HEK293 (cell line): ENCODE results near the gene LAMB2.

Experiments
- CTCF ChIA-PET: fragments of 350-600 bp; formaldehyde crosslinking; extraction: SDS; loops from one replicate; lab custom pipeline; 2021; ENCODE audit warnings: antibody characterized with exemption; lab: Yijun Ruan, JAX
- POLR2A ChIA-PET: fragments of 300-600 bp; formaldehyde crosslinking; extraction: SDS; loops from one replicate; lab custom pipeline; 2020; ENCODE audit warnings: antibody characterized with exemption, inconsistent platforms; lab: Yijun Ruan, JAX
- H3K27ac ChIP-seq: fragments of 200-500 bp; sonication (Bioruptor generic); 2 replicates; pipeline ENCODE4 v1.5.1; 2014; ENCODE audit warnings: low read depth, low read length, control low read depth, inconsistent platforms; ENCODE audit errors: extremely low read depth
- H3K36me3 ChIP-seq, 2 experiments: fragments of 200-500 bp in 1 of 2; sonication (Bioruptor generic) in 1 of 2; 1 replicate in 1 of 2; 2 replicates in 1 of 2; pipeline ENCODE4 v1.5.1; 2014 to 2017; ENCODE audit warnings: inconsistent platforms in 2 of 2, low read length in 2 of 2; ENCODE audit not compliant: control insufficient read depth in 2 of 2, insufficient read depth in 1 of 2
- H3K4me1 ChIP-seq: fragments of 200-500 bp; sonication (Bioruptor generic); 2 replicates; pipeline ENCODE4 v1.5.1; 2014; ENCODE audit warnings: mild to moderate bottlenecking, low read length, inconsistent platforms; ENCODE audit not compliant: control insufficient read depth, insufficient read depth
- H3K4me3 ChIP-seq: 2 replicates; pipeline ENCODE4 v1.5.1; 2011; ENCODE audit warnings: low read depth, mild to moderate bottlenecking, control low read depth, low read length, moderate library complexity
- H3K9me3 ChIP-seq: fragments of 200-500 bp; sonication (Bioruptor generic); 2 replicates; pipeline ENCODE4 v1.5.1; 2014; ENCODE audit warnings: low read depth, low read length, inconsistent platforms; ENCODE audit not compliant: control insufficient read depth, insufficient read depth
- AEBP2 ChIP-seq: fragments of 450-650 bp; formaldehyde crosslinking; IDR thresholded peaks from 2 replicates; pipeline ENCODE4 v1.5.1; 2016; ENCODE audit warnings: missing biosample characterization, missing genetic modification characterization, borderline replicate concordance
- BCL11B ChIP-seq: fragments of 450-650 bp; formaldehyde crosslinking; IDR thresholded peaks from 2 replicates; pipeline ENCODE4 v1.5.1; 2016; ENCODE audit warnings: low read depth, missing biosample characterization, missing genetic modification characterization
- GLI2 ChIP-seq: fragments of 450-650 bp; formaldehyde crosslinking; IDR thresholded peaks from 2 replicates; pipeline ENCODE4; 2017; ENCODE audit warnings: missing biosample characterization, missing genetic modification characterization, low read depth, borderline replicate concordance
- MYNN ChIP-seq: fragments of 450-650 bp; formaldehyde crosslinking; IDR thresholded peaks from 2 replicates; pipeline ENCODE4 v1.5.1; 2016; ENCODE audit warnings: missing biosample characterization, missing genetic modification characterization, borderline replicate concordance
- OVOL3 ChIP-seq: fragments of 450-650 bp; formaldehyde crosslinking; IDR thresholded peaks from 2 replicates; pipeline ENCODE4 v1.5.1; 2016; ENCODE audit warnings: missing biosample characterization, missing genetic modification characterization
- SCRT2 ChIP-seq: fragments of 450-650 bp; formaldehyde crosslinking; IDR thresholded peaks from 2 replicates; pipeline ENCODE4 v1.5.1; 2016; ENCODE audit warnings: missing biosample characterization, missing genetic modification characterization
- SP2 ChIP-seq: fragments of 450-650 bp; formaldehyde crosslinking; IDR thresholded peaks from 2 replicates; pipeline ENCODE4 v1.5.1; 2016; ENCODE audit warnings: missing biosample characterization, missing genetic modification characterization
- ZBTB1 ChIP-seq: fragments of 450-650 bp; formaldehyde crosslinking; IDR thresholded peaks from 2 replicates; pipeline ENCODE4 v1.5.1; 2016; ENCODE audit warnings: missing biosample characterization, missing genetic modification characterization
- ZBTB10 ChIP-seq: fragments of 450-650 bp; formaldehyde crosslinking; IDR thresholded peaks from 2 replicates; pipeline ENCODE4 v1.5.1; 2016; ENCODE audit warnings: missing biosample characterization, missing genetic modification characterization
- ZBTB7A ChIP-seq: fragments of 450-650 bp; formaldehyde crosslinking; IDR thresholded peaks from 2 replicates; pipeline ENCODE4 v1.5.1; 2016; ENCODE audit warnings: low read depth, missing biosample characterization, missing genetic modification characterization
- ZNF148 ChIP-seq: fragments of 450-650 bp; formaldehyde crosslinking; IDR thresholded peaks from 2 replicates; pipeline ENCODE4 v1.5.0; 2017; ENCODE audit warnings: missing biosample characterization, missing genetic modification characterization, borderline replicate concordance
- ZNF248 ChIP-seq: fragments of 450-650 bp; formaldehyde crosslinking; IDR thresholded peaks from 2 replicates; pipeline ENCODE4 v1.5.1; 2017; ENCODE audit warnings: missing biosample characterization, missing genetic modification characterization
- ZNF302 ChIP-seq: fragments of 450-650 bp; formaldehyde crosslinking; IDR thresholded peaks from 2 replicates; pipeline ENCODE4 v1.5.1; 2016; ENCODE audit warnings: missing biosample characterization, missing genetic modification characterization, low read depth
- ZNF548 ChIP-seq: fragments of 450-650 bp; formaldehyde crosslinking; IDR thresholded peaks from 2 replicates; pipeline ENCODE4 v1.5.1; 2016; ENCODE audit warnings: missing biosample characterization, missing genetic modification characterization
- ZNF654 ChIP-seq: fragments of 450-650 bp; formaldehyde crosslinking; IDR thresholded peaks from 2 replicates; pipeline ENCODE4 v1.5.1; 2016; ENCODE audit warnings: low read depth, missing biosample characterization, missing genetic modification characterization

LAMB2 gene

GRCh38 chr3:49122022-49122421 lies 10.8 kb downstream of the LAMB2 start:
- Histone ChIP-seq H3K36me3 (peaks cover 9 to 76% of the 10 kb centered on the region in 2 experiments; a peak in 2 of 3 replicates), H3K27ac (no peak overlapping the region), H3K4me1 (peaks cover 6% of the 10 kb centered on the region; the same call in 1 of the 2 replicates), H3K9me3 (no peaks in the 10 kb centered on the region)
- CTCF ChIA-PET = no interaction called here
- TF ChIP-seq ZNF248 (tag by site-specific recombination) = no peak
- no peak for TF ChIP-seq ZNF548
- TF ChIP-seq BCL11B (tag by site-specific recombination) = no peak
- TF ChIP-seq ZNF654 (tag by site-specific recombination) = no peak
- TF ChIP-seq OVOL3 (tag by site-specific recombination) = no peak
- no peak for TF ChIP-seq ZBTB10 (tag by site-specific recombination)
- no peak for TF ChIP-seq GLI2 (tag by site-specific recombination)
- no peak for TF ChIP-seq MYNN (tag by site-specific recombination)
- TF ChIP-seq SP2 = no peak
- no peak for TF ChIP-seq ZNF302 (tag by site-specific recombination)
- TF ChIP-seq ZNF148 (tag by site-specific recombination) = no peak
- TF ChIP-seq, all 188 proteins: peak for 0
- POLR2A ChIA-PET = interaction anchor here (1.6 to 1.8 kb wide), 2 partner anchors 10 to 28 kb away, joined by 18 to 31 read pairs; partner anchors contain the start of genes LAMB2 and QRICH1
- no peak overlapping the region for H3K4me3 ChIP-seq

GRCh38 chr3:49121132-49121736 lies 11.6 kb downstream of the LAMB2 start:
- H3K4me3 ChIP-seq = no peak overlapping the region
- CTCF ChIA-PET = interaction anchor here (0.8 to 1.0 kb wide), 2 partner anchors 35 to 49 kb away, joined by 3 to 4 read pairs; no protein-coding TSS in a partner anchor
- peaks cover 13 to 84% of the 10 kb centered on the region in 2 experiments; a peak in 2 of 3 replicates for H3K36me3 ChIP-seq
- POLR2A ChIA-PET = interaction anchor here (0.6 to 2.8 kb wide), 14 partner anchors 9 to 489 kb away, joined by 3 to 31 read pairs (median 4); partner anchors contain the start of genes IMPDH2, LAMB2, QARS1 and QRICH1
- H3K27ac ChIP-seq = peak overlapping the region; percentile 69
- H3K9me3 ChIP-seq = no peaks in the 10 kb centered on the region
- peaks cover 6% of the 10 kb centered on the region; the same call in 1 of the 2 replicates for H3K4me1 ChIP-seq
- TF ChIP-seq ZBTB7A (no peak), SCRT2 (tag by site-specific recombination) (peak; percentile 64), AEBP2 (tag by site-specific recombination) (no peak), ZBTB1 (no peak), GLI2 (tag by site-specific recombination) (no peak)
